A549 (cell line): Measurements from ENCODE around the gene CCSER1.

Experiments used
- CEBPB ChIP-seq, 2 experiments: fragments of >200 bp in 1 of 2; sonication (Bioruptor Twin) in 1 of 2; formaldehyde crosslinking in 1 of 2; IDR thresholded peaks; 2 replicates each; pipeline ENCODE4 v1.6.1; 2012 to 2016
- CTCF ChIP-seq: fragments of >200 bp; sonication (Bioruptor Twin); formaldehyde crosslinking; IDR thresholded peaks from 3 replicates; pipeline ENCODE4 v1.5.1; 2016
- EP300 ChIP-seq, 2 experiments: fragments of >200 bp; sonication (Bioruptor Twin); formaldehyde crosslinking; IDR thresholded peaks; 2 replicates in 1 of 2; 3 replicates in 1 of 2; pipeline ENCODE4 v1.6.1; 2016 to 2017
- FOXS1 ChIP-seq: fragments of 250-450 bp; sonication (Bioruptor Pico); IDR thresholded peaks from 2 replicates; pipeline ENCODE4 v1.5.0; 2020; ENCODE audit warnings: mild to moderate bottlenecking, moderate library complexity
- JUN ChIP-seq, 2 experiments: fragments of >200 bp; sonication (Bioruptor Twin); formaldehyde crosslinking; IDR thresholded peaks; 2 replicates in 1 of 2; 3 replicates in 1 of 2; pipeline ENCODE4 v1.6.1; 2016 to 2017
- JUNB ChIP-seq: fragments of >200 bp; sonication (Bioruptor Twin); formaldehyde crosslinking; IDR thresholded peaks from 2 replicates; pipeline ENCODE4 v1.6.1; 2016
- MAX ChIP-seq: IDR thresholded peaks from 2 replicates; pipeline ENCODE4 v1.6.1; 2012
- POLR2A ChIP-seq: IDR thresholded peaks from 2 replicates; pipeline ENCODE4 v1.6.1; 2012; ENCODE audit warnings: mild to moderate bottlenecking, low read length
- RFX5 ChIP-seq: fragments of 450-650 bp; IDR thresholded peaks from 2 replicates; pipeline ENCODE4 v1.7.1; 2014; ENCODE audit warnings: antibody characterized with exemption, mild to moderate bottlenecking, moderate library complexity
- RNF2 ChIP-seq: fragments of 200-600 bp; sonication (generic); IDR thresholded peaks from 2 replicates; pipeline ENCODE4 v1.6.1; 2016; ENCODE audit warnings: low read depth, mild to moderate bottlenecking, antibody characterized with exemption, moderate library complexity, borderline replicate concordance
- TP53 ChIP-seq: fragments of 250-450 bp; sonication (Bioruptor Pico); IDR thresholded peaks from 2 replicates; pipeline ENCODE4 v1.5.0; 2021; ENCODE audit warnings: mild to moderate bottlenecking, moderate library complexity
- TF ChIP-seq, protein P1 (sequence below): IDR thresholded peaks from 2 replicates; pipeline ENCODE4 v1.6.1; 2012

DNA sequence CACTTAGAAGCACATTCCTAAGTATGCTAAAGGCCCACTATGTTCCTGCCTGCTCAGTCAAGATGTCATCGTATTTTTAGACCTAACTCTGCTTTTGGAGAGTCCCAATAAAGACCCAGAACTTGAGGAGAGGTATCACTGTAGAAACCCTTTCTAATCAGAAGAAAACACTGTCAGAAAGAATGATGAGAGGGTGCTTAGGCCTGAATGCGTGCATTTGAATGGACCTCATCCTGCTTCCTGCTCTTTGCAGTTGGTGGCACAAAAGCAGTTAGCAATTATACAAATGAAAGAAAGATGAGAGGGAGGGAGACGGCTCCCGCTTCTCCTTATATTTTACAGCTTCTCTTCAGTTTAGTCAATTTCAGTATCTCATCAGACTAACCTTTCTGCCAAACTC is 987.2 kb downstream of the CCSER1 start:
- TF ChIP-seq CTCF (no peak), RNF2 (no peak), RFX5 (no peak), POLR2A (no peak), FOXS1 (CRISPR knock-in tag) (no peak), EP300 (IDR thresholded peaks at IDR 0.05) (no peak), MAX (no peak), JUN (IDR thresholded peaks at IDR 0.05) (no peak), JUNB (no peak), TP53 (CRISPR knock-in tag) (no peak), CEBPB (IDR thresholded peaks at IDR 0.05) (no peak)
- TF ChIP-seq, protein P1, sequence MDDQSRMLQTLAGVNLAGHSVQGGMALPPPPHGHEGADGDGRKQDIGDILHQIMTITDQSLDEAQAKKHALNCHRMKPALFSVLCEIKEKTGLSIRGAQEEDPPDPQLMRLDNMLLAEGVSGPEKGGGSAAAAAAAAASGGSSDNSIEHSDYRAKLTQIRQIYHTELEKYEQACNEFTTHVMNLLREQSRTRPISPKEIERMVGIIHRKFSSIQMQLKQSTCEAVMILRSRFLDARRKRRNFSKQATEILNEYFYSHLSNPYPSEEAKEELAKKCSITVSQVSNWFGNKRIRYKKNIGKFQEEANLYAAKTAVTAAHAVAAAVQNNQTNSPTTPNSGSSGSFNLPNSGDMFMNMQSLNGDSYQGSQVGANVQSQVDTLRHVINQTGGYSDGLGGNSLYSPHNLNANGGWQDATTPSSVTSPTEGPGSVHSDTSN, result no peak
